AG04449 (cell line): ENCODE measurements around the gene FRAT2.

Experiments
- CTCF ChIA-PET: fragments of 350-600 bp; formaldehyde crosslinking; extraction: SDS; loops from one replicate; lab custom pipeline; 2021; ENCODE audit warnings: antibody characterized with exemption; lab: Yijun Ruan, JAX
- POLR2A ChIA-PET: fragments of 400-600, 350-600 bp; formaldehyde crosslinking; extraction: SDS; loops from one replicate; lab custom pipeline; 2020; ENCODE audit warnings: antibody characterized with exemption, inconsistent platforms; lab: Yijun Ruan, JAX
- DNase-seq: peaks from one replicate; pipeline ENCODE4 v3.0.0-alpha.2; 2010; ENCODE audit warnings: low read depth, low spot score
- H3K4me3 ChIP-seq: 2 replicates; pipeline ENCODE4 v1.5.1; 2011; ENCODE audit warnings: low read depth, mild to moderate bottlenecking, control low read depth, low read length
- CTCF ChIP-seq: IDR thresholded peaks from one replicate; pipeline ENCODE4 v1.5.1; 2011; ENCODE audit warnings: mild to moderate bottlenecking, moderate library complexity, low read length, control low read depth, inconsistent platforms; ENCODE audit not compliant: insufficient read depth; ENCODE audit errors: missing control alignments

Gene FRAT2

GRCh38 chr10:97378933-97379921, 44.7 kb upstream of the FRAT2 start:
- no peak for TF ChIP-seq CTCF
- no peak for DNase-seq
- ChIA-PET POLR2A (no interaction called here), CTCF (no interaction called here)
- H3K4me3 ChIP-seq, result no peak overlapping the region

GRCh38 chr10:97376413-97376812, 41.9 kb upstream of the FRAT2 start:
- no peak for DNase-seq
- ChIA-PET POLR2A (no interaction called here), CTCF (interaction anchor here (1.4 kb wide), 1 partner anchor 304 kb away, joined by 4 read pairs; no protein-coding TSS in a partner anchor)
- no peak overlapping the region for H3K4me3 ChIP-seq
- no peak for TF ChIP-seq CTCF

DNA sequence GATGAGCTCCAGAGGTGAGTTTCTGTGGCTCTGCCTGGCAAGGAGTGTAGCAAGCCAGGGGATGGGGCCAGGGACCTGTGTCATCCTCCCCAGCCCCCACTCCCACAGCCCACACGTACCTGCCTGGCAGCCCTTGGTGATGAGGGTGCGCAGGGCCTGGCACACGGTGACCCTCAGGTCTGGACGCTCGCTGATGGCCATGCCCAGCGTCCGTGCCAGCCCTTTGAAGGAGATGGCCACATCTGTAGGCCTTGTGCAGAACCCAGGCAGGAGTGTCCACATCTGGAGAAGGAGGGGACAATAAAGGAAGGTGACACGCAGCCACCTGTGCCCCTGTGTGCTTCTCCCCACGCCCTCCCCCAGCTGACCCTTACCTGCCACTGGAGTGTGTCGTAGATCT, 38.9 kb upstream of the FRAT2 start:
- no peak overlapping the region for H3K4me3 ChIP-seq
- TF ChIP-seq CTCF, result no peak
- CTCF ChIA-PET, result no interaction called here
- no peak for DNase-seq
- POLR2A ChIA-PET, result no interaction called here

DNA sequence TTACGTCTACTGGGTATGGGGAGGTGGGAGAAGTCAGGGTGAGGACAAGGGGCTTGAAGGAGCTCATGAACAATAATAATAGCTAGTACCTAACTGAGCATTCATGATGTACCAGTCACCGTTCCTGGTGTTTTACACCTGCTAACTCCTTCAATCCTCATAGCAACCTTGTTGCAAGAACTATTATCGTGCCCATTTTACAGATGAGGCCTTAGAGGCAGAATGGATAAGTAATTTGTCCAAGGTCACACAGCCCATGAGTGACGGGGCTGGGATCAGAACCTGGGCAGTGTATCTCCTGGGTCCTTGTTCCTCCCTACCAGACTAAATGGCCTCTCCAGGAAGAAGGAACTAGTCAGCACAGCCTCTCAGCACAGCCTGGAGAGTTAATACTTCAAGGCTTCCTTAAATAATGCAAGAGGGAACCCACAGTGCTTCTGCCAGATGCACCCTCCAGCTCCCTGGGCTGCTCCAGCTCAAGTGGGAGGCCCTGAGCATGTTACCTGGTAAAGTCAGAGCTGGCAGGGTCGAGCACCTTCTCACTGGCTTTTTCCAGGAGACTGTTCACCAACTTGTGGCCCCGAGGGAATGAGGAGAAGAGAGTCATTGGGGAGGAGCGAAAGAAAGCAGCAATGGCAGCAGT, 37.8 kb upstream of the FRAT2 start:
- POLR2A ChIA-PET, result no interaction called here

GRCh38 chr10:97371696-97372095, 37.2 kb upstream of the FRAT2 start:
- ChIA-PET CTCF (interaction anchor here (1.3 kb wide), 1 partner anchor 93 kb away, joined by 5 read pairs; no protein-coding TSS in a partner anchor), POLR2A (no interaction called here)
- no peak for TF ChIP-seq CTCF
- no peak for DNase-seq
- no peak overlapping the region for H3K4me3 ChIP-seq

More for the DNA sequence above, 37.8 kb upstream of the FRAT2 start:
- no peak overlapping the region for H3K4me3 ChIP-seq
- TF ChIP-seq CTCF, result no peak
- CTCF ChIA-PET, result interaction anchor here (1.3 kb wide), 1 partner anchor 94 kb away, joined by 5 read pairs; no protein-coding TSS in a partner anchor
- no peak for DNase-seq

DNA sequence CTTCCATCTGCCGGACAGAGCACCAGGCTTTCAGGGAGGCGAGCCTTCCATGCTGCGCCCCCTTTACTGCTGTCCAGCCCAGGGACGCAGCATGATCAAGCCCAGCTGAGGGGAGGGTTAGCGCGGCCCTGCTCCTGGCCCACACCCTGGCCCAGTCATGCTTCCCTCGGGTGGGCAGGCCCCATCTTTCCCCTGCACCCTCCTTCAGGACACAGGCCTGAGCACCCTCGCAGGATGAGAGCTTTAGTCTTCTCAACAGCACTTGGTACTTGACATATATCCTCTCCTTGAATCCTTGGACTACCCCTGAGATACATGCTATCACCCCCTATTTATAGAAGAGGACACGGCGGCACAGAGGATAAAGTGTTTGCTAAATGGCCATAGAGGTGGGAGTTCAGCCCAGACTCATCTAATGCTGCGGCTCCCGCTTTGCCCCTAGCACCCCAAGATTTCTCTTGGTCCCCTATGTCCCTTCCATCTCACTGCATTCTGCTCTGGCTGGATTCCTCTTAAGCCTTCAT, 32.7 kb upstream of the FRAT2 start:
- ChIA-PET CTCF (no interaction called here), POLR2A (no interaction called here)
- H3K4me3 ChIP-seq, result no peak overlapping the region

More for the DNA sequence above, 32.7 kb upstream of the FRAT2 start:
- TF ChIP-seq CTCF, result no peak
- DNase-seq, result no peak
